Measurements from ENCODE around the gene SBF2. TPM values are rescaled to one million over a fixed set of nuclear protein-coding genes. Genes with fewer than 3 reads are reported as not detected.

SBF2 gene
- polyA plus RNA-seq, 1 donor from 2014 or later: 53.4 TPM

- TF ChIP-seq RAD21 (conservative IDR thresholded peaks at IDR 0.05) (no peak), EZH2 (IDR thresholded peaks at IDR 0.05; ENCODE audit: borderline replicate concordance, insufficient read depth, low read length, poor library complexity, severe bottlenecking) (no peak)
- Histone ChIP-seq H3K27me3 (ENCODE audit: insufficient read depth, low read depth, low read length) (no peaks in the 10 kb centered on the region), H3K9ac (ENCODE audit: low read length) (no peak overlapping the region), H3K4me2 (ENCODE audit: low read length) (no peak overlapping the region), H3K36me3 (ENCODE audit: insufficient read depth, low read length) (no peaks in the 10 kb centered on the region), H3K4me3 (ENCODE audit: low read length) (no peak overlapping the region), H3K9me3 (ENCODE audit: low read length) (no peaks in the 10 kb centered on the region), H4K20me1 (ENCODE audit: insufficient read depth) (no peaks in the 10 kb centered on the region), H3K27ac (ENCODE audit: low read length) (no peak overlapping the region), H2AFZ (ENCODE audit: low read depth, low read length) (no peak overlapping the region), H3F3A (ENCODE audit: insufficient read depth, low read length, poor library complexity, severe bottlenecking) (no peaks in the 10 kb centered on the region), H3K9me2 (ENCODE audit: insufficient read depth, low read length) (no peaks in the 10 kb centered on the region), H3K79me2 (replicated peaks; ENCODE audit: insufficient read depth, low read length) (peaks cover 27% of the 10 kb centered on the region)
Observed at GRCh38 chr11:10282117-10282516, 11.9 kb downstream of the SBF2 start.

- H3K9ac ChIP-seq (ENCODE audit: low read length): no peak overlapping the region
- no peak overlapping the region for H3K27ac ChIP-seq (ENCODE audit: low read length)
Observed at GRCh38 chr11:10275714-10276113, 18.3 kb downstream of the SBF2 start.

More at GRCh38 chr11:10275714-10276113, 18.3 kb downstream of the SBF2 start:
- no peak for TF ChIP-seq EP300 (conservative IDR thresholded peaks at IDR 0.05; ENCODE audit: poor library complexity, severe bottlenecking)
- no peak for TF ChIP-seq SMC3 (conservative IDR thresholded peaks at IDR 0.05; ENCODE audit: poor library complexity)
- no peak for TF ChIP-seq REST (IDR thresholded peaks at IDR 0.05; ENCODE audit: borderline replicate concordance)
- TF ChIP-seq MXI1 (conservative IDR thresholded peaks at IDR 0.05; ENCODE audit: poor library complexity, severe bottlenecking): no peak
- no peak for TF ChIP-seq RAD21 (conservative IDR thresholded peaks at IDR 0.05)
- no peak for TF ChIP-seq EZH2 (IDR thresholded peaks at IDR 0.05; ENCODE audit: borderline replicate concordance, insufficient read depth, low read length, poor library complexity, severe bottlenecking)
- TF ChIP-seq TAF1 (IDR thresholded peaks at IDR 0.05; ENCODE audit: low read depth): no peak
- TF ChIP-seq POLR2AphosphoS5 (IDR thresholded peaks at IDR 0.05): no peak
- no peak for TF ChIP-seq CTCF (IDR thresholded peaks at IDR 0.05; ENCODE audit: poor library complexity, severe bottlenecking)
- H3K36me3 ChIP-seq (ENCODE audit: insufficient read depth, low read length): no peaks in the 10 kb centered on the region
- no peaks in the 10 kb centered on the region for H3K27me3 ChIP-seq (ENCODE audit: insufficient read depth, low read depth, low read length)
- H3K79me2 ChIP-seq (replicated peaks; ENCODE audit: insufficient read depth, low read length): peaks cover 8% of the 10 kb centered on the region
- no peaks in the 10 kb centered on the region for H3F3A ChIP-seq (ENCODE audit: insufficient read depth, low read length, poor library complexity, severe bottlenecking)
- no peaks in the 10 kb centered on the region for H3K9me2 ChIP-seq (ENCODE audit: insufficient read depth, low read length)
- no peak overlapping the region for H2AFZ ChIP-seq (ENCODE audit: low read depth, low read length)
- no peak overlapping the region for H3K4me2 ChIP-seq (ENCODE audit: low read length)
- H4K20me1 ChIP-seq (ENCODE audit: insufficient read depth): no peaks in the 10 kb centered on the region
- no peaks in the 10 kb centered on the region for H3K9me3 ChIP-seq (ENCODE audit: low read length)
- no peak overlapping the region for H3K4me3 ChIP-seq (ENCODE audit: low read length)
